Inferior parietal cortex (tissue), 1 donor: ENCODE results near the gene CACNB4.
"Not testable (repeated sequence)": the region's sequence is repeated elsewhere in the genome, so short reads cannot be mapped to it uniquely, and the experiment has no call there.

Experiments
- DNase-seq: peaks from one replicate; pipeline ENCODE4 v3.0.0-alpha.2; 2016; ENCODE audit errors: extremely low spot score

Gene CACNB4

GRCh38 chr2:152051436-152051835 is 47.4 kb downstream of the CACNB4 start:
- DNase-seq, result no peak

GRCh38 chr2:152050915-152051314 is 47.9 kb downstream of the CACNB4 start:
- DNase-seq, result no peak

GRCh38 chr2:152050341-152050740 is 48.5 kb downstream of the CACNB4 start:
- no peak for DNase-seq

- no peak for DNase-seq
Observed at GRCh38 chr2:152049541-152049940, 49.3 kb downstream of the CACNB4 start.

GRCh38 chr2:152047824-152048471 is 50.9 kb downstream of the CACNB4 start:
- peak; percentile 1 for DNase-seq

- DNase-seq, result peak; percentile 1
Observed at GRCh38 chr2:152046940-152047339, 51.9 kb downstream of the CACNB4 start.

- DNase-seq, result no peak
Observed at GRCh38 chr2:152042636-152043615, 55.9 kb downstream of the CACNB4 start.

GRCh38 chr2:152038441-152038958 is 60.3 kb downstream of the CACNB4 start:
- DNase-seq, result no peak

GRCh38 chr2:152037743-152038435 is 61.0 kb downstream of the CACNB4 start:
- DNase-seq, result no peak

- peak; percentile 91 for DNase-seq
Observed at GRCh38 chr2:152036611-152037469, 62.0 kb downstream of the CACNB4 start.

GRCh38 chr2:152034257-152034801 is 64.5 kb downstream of the CACNB4 start:
- DNase-seq, result no peak

- DNase-seq, result no peak
Observed at GRCh38 chr2:152033011-152033925, 65.6 kb downstream of the CACNB4 start.

GRCh38 chr2:152031747-152032306 is 67.0 kb downstream of the CACNB4 start:
- DNase-seq, result no peak

- DNase-seq, result not testable (repeated sequence)
Observed at GRCh38 chr2:152030596-152031328, 68.1 kb downstream of the CACNB4 start.

GRCh38 chr2:152028182-152028862 is 70.5 kb downstream of the CACNB4 start:
- DNase-seq, result no peak

GRCh38 chr2:152025678-152026287 is 73.1 kb downstream of the CACNB4 start:
- peak; percentile 91 for DNase-seq

- no peak for DNase-seq
Observed at GRCh38 chr2:152024477-152024876, 74.4 kb downstream of the CACNB4 start.

GRCh38 chr2:152022090-152022489 is 76.8 kb downstream of the CACNB4 start:
- DNase-seq, result no peak
